DMS114 treated with DMSO at 0.1 percent for 48 hours (cell line): ENCODE results near the gene SH3GL1.

Source experiments
- DNase-seq: peaks from one replicate; lab custom pipeline; 2025; ENCODE audit not compliant: unreplicated experiment; lab: John Stamatoyannopoulos, UW

Gene SH3GL1, protein sequence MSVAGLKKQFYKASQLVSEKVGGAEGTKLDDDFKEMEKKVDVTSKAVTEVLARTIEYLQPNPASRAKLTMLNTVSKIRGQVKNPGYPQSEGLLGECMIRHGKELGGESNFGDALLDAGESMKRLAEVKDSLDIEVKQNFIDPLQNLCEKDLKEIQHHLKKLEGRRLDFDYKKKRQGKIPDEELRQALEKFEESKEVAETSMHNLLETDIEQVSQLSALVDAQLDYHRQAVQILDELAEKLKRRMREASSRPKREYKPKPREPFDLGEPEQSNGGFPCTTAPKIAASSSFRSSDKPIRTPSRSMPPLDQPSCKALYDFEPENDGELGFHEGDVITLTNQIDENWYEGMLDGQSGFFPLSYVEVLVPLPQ

DNA sequence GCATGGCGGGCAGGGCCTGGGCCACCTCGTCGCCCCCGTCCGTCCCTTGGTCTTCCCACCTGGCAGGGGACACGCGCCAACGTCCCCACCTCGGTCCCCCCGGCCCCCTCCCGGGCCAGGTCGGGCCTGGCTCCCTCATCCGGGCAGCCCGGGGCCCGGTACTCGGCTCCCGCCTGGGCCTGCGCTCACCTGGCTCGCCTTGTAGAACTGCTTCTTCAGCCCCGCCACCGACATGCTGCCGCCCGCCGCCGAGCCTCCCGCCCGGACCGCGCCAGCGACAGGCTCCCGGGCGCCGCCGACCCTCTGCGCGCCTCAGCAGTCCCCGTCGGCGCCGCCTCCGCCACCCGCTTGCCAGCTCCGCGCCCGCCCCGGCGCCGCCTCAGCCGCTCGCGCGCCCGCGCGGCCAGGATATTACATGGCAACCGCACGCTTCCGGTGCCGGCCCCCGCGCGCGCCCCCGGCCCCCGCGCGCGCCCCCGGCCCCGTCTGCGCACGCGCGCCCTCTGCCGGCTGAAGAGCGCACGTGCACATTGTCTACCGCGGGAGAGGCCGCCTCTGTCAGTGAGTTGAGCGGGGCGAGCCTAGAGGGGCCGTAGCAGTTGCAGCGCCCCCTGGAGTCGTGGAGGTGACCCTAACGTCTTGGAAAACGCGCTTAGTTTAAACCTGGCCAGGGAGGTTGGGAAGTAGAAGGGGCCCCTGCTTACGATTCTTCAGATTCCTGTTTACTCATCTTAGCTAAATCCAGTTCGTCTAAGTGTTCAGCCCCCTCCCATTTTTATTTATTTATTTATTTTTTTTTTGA lies at the start of gene SH3GL1:
SH3GL1 (minus strand) TSS at position 413 of the 802 bp plus-strand sequence; CDS start at position 234, 179 bp downstream.
- peak; percentile 71 for DNase-seq

DNA sequence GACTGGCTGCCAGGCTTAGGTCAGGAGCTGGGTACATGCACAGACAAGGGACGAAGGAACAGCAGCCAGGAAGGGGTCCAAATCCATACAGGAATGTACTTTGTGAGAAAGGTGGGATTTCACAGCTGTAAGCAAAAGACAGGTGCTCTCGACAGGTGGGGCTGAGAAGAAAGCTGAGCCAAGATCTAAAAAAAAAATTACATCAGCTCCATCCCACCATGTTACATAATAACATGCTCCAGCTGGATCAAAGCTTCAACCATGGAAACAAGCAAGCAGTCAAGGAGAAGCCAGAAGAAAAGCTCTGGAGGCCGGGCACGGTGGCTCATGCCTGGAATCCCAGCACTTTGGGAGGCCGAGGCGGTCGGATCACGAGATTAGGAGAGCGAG lies 49.3 kb upstream of the SH3GL1 start:
- DNase-seq: no peak

DNA sequence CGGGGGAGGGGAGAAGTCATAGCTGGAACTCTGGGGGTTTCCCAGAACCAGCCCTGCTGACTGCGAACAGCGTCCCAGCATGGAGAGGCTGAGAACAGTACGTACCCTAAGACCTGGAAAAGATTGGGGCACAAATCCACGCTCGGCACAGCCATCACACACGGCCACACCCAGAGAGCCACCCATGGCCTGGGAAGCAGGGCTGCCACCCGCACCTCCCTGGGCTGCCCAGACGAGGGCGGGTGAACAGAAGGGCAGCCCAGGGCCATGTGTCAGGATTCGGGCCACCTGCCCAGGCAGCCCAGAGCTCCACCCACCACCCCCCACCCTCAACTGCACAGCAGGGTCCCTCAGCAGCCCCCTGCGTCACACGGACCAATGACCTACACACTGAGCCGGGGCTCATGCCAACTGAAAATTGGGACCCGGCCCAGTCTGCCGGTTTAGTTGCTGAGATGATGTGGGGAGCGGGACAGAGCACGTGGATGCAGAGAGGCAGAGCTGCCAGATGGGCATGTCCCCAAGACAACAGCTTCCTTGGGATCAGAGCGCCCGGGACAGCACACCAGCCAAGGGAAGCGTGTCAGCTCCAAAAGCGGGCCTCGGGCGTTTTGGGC lies 48.8 kb upstream of the SH3GL1 start:
- DNase-seq: no peak

DNA sequence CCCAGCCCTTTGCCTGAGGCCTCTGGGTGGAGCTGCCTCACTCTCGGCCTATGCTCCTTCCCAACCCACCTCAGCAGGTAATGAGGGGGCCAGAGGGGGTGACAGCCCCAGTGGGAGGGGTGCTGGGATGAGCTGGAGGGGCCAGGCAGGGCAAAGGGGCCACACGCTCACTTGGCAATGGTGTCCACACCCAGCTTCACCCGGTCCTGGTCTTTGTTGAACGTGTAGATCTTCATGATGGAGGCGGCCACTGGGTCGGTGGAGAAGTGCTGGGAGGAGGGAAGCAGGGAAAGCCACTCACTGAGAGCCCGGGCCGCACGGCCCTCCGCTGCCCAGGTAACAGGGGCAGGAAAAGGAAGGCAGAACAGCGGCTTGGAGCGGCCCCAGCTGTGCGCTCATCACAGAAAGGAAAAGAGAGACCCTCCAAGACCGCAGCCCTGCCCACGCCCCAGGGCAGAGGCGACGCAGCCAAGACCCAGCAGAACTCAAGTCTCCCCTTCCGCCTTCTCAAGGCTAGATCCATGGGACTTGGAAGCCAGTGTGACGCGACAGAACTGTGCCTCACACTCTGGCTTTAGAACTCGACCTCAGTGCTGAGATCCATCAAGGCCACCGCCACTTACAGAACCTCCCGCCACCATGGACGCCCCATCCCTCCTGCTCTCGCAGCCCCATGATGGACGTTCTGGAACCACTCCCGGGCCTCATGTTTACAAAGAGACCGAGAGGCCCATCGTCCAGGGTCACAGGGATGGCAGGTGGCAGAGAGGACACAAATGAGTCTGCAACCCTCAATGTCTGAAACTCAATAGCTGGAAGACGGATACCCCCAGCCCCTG lies 48.0 kb upstream of the SH3GL1 start:
- no peak for DNase-seq

DNA sequence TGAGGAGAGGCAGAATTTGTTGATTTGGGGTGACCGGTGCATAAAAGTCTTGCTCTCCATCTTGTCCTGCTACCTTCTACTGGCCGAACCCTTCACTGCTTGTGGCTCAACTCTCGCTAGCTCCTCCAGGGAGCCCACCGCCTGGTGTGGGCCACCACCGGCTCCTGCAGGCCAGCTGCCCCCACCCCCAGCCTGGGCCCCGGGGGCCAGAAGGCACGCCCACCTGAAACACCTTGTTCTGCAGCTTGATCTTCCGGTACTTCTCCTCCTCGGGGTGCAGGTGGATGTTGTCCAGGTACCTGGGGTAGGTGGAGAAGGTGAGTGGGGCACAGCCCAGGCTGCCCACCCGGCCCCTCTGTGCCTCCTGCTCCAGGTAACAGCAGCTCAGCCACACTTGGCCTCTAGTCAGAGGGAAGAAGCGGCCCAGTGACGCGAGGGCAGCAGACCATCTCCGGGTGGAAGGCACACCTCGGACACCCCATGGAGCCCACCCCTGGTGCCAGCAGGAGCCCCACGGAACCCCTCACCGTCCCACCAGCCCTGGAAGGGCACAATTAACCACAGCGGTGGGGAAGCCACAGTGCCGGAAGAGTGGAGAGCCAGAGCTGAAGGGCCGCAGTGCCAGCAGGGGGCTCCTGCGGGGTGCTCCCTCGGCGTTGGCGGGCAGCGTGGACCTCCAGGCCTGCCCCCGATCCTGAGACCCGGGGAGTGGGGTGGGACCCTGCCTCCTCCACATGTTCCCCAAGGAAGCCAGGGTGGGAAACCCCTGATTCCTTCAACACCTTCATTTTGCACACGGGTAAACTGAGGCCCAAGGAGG lies 47.2 kb upstream of the SH3GL1 start:
- no peak for DNase-seq

DNA sequence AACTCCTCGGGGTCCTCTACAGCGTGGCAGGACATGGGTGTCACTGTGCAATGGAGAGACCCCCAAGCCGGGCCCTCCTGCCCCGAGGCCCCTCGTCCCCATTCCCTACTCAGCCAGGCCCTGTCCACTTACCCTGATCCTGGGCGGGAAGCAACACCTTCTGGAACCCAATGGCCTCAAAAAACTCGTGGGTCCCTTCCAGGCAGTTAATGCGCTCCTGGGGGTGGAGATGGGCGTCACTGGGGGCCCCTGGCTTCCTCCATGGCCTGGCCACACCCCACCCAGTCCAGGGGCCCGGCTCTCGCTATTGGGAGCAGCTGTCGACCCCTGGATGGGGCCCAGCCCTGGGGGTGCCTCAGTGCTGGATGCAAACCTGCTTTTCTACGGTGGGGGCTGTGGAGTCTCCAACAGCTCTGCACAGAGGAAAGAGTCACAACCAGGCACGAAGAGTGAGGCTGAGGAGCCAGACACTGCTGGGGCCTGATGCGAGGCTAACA lies 46.4 kb upstream of the SH3GL1 start:
- DNase-seq: no peak

DNA sequence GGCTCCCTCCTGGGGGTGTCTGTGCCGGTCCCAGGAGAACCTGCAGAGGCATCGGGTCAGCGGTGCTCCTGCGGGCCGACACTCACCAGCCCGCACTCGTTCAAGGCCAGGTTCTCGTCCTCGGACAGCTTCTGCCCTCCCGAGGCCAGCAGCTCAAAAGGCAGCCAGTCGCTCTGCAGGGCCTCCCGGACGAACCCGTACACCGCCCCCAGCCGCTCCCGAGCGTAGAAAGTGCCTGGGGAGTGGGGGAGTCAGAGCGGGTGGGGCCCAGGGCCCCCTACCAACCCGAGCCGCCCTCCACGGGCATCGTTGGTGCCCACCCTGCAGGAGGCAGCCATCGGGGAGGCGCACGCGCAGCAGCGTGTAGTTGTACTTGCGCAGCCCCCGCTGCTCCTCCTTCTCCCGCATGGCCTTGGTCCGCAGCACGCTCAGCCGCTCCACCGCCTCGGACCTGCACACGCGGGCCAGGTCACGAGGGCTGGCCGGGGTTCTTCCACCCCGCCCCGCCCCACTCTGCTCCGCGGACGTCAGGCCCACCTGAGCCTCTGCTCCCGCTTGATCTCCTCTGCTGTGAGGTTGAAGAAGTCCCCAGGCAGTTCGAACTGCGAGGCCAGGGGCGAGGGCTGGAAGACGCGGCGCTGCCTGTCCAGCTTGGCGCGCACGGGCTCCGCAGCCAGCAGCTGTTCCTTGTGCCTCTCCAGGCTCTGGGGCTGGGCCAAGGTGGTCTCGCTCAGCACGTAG lies 45.8 kb upstream of the SH3GL1 start:
- no peak for DNase-seq

DNA sequence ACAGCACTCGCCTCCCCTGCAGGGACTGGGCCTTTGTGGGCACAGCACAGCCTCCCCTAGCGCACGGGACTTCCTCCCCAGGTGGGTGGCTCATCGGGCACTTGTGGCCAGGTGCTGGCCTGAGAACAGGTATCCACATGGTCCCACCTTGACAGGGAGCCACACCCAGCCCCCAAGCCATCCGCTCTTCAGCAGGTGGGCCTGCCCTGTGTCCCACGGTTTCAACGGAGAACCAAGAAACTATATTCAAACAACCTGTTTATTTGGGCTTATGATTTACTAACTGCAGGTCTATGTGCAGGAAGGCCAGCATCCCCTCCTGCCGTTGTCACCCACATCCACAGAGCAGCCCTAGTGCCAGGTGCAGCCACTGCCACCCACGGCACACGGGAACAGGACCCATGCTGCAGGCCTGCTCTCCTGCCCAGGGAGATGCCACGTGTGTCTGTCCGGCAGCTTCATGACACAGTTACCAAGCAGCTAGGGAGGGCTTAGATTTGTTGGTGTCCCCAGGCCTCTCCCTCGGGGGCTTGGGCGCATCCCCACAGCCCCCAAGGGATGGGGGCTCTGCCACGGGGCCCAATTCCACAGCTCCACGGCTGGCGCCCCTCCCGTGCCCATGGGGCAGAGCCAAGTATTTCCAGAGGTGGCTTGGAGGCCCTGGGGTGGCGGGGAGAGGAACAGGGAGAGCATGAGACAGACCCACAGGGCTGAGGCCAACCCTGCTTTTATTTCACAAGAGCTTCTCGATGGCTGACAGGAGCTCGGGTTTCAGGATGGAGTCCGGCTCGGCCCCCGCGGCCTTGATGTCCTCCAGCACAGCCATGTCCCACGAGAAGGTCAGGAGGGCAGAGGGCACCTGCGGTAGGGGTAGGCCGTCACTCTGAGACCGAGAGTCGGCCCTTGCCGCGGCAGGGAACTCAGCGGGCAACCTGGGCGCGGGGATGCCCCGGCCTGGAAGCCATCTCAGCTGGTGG lies 44.7 kb upstream of the SH3GL1 start:
- DNase-seq: no peak

DNA sequence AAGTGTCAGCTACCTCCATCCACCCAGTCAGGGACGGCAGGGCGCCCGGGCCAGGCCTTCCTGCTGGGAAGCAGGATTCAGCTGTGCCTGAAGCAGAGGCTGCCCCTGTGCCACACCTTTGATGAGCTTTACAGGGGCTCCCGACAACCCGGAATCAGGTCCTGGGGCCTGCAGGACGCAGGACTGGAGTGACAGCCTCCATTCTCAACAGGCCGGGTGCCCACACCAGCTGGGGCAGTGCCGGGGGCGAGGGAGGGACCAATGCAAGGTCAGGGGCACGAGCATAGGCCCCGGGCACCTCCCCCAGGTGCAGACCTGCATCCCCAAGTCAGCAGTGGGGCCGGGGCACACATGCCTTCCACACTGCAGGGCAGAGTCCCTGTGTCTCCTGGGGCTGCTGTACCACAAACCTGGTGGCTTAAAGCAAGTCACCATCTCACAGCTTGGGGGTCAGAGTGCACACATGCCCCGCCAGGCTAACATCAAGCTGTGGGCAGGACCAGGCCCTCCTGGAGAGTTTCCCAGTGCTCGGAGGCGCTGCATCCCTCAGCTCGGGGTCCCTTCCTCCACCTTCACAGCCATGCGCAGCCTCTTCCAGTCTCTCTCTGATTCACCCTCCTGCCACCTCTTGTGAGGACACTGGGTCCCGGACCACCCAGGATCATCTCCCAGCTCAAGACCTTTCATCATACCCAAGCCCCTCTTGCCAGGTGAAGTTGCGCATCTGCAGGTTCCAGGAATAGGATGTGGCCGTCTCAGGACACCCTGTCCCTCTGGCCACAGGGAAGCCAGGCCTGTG lies 43.8 kb upstream of the SH3GL1 start:
- DNase-seq: no peak

DNA sequence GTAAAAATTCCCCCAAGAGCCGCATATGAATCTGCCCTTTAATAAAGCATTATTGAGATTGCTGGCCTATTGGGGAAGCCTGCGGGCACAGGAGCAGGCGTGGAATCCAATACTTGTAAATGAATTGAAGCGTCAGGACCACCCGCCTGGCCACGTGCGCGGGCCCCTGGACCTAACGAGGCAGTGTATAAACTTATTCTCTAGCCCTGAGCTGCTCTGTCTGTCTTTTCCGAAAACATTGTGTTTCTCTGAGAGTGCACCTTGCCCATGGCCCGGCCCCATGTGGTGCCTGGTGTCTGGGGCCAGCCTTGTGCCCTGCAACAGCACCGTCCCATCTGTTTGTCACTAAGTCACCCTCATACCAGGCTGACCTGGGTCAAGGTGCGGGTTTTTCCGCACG lies 42.8 kb upstream of the SH3GL1 start:
- DNase-seq: no peak

DNA sequence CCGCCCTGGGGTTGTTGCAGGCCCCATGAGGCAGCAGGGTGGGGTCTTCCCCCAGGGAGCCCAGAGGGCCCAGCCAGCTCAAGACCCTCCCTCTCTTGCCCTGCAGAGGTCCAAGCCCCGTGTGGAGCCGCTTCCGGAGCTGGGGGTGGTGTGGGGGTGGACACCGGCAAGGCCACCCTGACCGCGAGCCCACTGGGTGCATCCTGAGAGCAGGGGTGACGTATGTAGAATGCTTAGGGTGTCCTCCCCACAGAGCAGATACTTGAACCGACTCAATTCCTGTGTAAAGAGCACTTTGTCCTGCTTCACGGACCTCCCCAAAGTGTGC lies 42.4 kb upstream of the SH3GL1 start:
- DNase-seq: no peak

DNA sequence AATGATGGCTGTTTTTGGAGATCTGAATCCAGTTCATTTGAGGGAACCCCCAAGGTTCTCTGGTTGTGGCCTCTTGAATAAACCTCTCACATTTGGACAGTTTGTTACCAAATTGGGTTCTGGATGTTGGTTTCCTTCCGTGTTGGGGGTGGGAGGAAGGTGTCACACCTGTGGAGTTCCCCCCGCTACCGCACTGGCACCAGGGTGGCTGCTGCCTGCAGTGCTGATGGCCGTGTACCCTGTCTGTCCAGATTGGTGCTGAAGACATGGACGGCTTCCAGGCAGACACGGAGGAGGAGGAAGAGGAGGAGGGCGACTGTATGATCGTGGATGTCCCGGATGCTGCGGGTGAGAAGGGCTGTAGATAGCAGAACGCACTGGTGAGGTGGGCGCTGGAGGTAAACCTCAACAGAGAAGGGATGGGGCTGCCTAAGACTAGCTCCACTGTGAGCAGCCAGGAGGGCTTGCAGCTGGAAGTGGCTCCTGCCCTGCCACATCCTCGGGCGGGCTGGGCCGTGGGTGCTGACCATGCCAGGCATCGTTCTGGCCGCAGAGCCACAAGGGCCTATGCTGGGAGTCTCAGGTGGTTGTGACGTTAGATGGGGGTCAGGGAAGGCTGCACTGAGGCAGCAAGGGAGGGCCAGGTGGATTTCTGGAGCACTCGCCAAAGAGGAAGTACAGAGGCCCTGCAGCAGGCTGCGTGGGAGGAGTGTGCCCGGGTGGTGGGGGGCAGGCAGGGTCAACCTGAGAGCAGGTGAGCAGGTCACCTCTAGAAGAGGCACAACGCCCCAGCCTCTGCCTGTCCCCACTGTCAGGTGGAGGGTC lies 41.9 kb upstream of the SH3GL1 start:
- DNase-seq: no peak

DNA sequence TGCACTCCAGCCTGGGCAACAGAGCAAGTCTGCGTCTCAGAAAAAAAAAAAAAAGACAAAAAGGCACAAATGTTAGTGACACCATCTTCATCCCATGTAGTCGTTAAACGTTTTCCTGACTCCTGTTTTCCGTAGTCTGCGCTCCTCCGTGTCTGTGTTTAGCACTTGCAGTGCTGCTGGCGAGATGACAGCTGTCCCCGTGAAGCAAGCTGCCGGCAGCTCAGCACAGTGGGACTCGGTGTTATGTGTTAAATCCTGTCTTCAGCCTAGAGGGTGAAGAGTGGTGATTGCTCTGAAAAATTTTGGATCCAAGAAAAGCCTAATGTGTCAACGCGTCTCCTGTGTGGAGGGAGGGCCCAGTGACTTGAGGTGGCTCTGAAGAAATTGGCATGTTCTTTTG lies 38.9 kb upstream of the SH3GL1 start:
- no peak for DNase-seq

DNA sequence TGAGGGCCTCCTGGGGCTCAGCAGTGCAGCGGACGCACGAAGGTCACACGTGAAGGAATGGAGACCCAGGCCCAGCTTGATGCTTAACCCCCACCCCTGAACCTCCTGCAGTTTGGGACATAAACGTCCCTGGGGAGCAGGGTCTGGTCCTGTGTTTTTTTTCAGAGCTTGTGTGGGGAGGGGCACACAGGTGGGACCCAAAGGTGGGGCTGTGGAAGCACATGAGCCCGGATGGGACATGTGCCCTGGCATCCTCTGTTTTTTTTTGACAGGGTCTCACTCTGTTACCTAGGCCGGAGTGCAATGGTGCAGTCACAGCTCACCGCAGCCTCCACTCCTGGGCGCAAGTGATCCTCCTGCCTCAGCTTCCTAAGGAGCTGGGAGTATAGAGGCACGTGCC lies 36.8 kb upstream of the SH3GL1 start:
- no peak for DNase-seq

DNA sequence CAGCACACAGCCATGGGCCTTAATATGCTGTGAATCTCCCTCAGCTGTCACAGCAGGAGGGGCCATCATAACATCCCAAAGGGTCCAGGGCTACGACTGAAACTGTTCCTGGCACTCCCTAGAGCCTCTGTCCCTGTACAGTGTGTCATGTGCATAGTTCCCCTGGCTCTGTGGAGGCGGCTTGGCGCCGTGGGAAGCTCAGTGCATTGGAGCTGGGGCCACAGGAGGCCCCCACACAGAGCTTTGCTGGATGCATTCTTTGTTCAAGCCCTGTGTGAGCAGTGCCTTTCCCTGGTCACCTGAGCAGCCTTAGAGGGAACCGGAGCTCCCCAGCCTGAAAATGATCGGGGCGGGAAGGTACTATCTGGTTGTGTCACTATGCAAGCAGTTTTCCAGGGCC lies 35.9 kb upstream of the SH3GL1 start:
- DNase-seq: no peak

DNA sequence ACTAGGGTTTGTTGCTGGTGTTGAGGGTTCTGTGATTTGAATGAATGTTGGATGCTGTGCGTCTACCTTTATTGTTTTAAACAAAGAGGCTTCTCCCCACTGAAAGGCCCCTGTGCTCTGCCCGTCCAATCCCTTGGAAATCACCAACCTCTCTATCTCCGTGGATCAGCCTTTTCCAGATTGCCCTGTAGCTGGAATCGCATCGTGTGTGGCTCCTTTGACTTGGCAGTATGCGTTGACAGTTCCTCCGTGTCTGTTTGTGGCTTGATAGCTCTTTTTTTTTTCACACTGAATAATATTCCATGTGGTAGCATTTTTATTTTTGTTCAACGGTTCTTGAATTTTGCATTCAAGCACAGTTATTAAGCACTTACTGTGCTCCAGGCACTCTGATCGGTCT lies 34.0 kb upstream of the SH3GL1 start:
- no peak for DNase-seq
